KOPT-K1 (cell line): ENCODE results near the gene CDKN2C.
"Not testable (repeated sequence)": the region's sequence is repeated elsewhere in the genome, so short reads cannot be mapped to it uniquely, and the experiment has no call there.

Experiments used
- H3K27ac ChIP-seq: fragments of 200-600 bp; sonication (generic); 2 replicates; pipeline ENCODE4 v1.5.1; 2016; ENCODE audit warnings: antibody characterized with exemption, mild to moderate bottlenecking, low read depth, low read length; ENCODE audit not compliant: poor library complexity, severe bottlenecking
- H3K36me3 ChIP-seq: fragments of 200-600 bp; sonication (generic); 2 replicates; pipeline ENCODE4 v1.5.1; 2017; ENCODE audit warnings: antibody characterized with exemption, mild to moderate bottlenecking, low read length, moderate library complexity; ENCODE audit not compliant: insufficient read depth
- H3K9me3 ChIP-seq: fragments of 200-600 bp; sonication (generic); 2 replicates; pipeline ENCODE4 v1.5.1; 2017; ENCODE audit warnings: antibody characterized with exemption, low read length, mild to moderate bottlenecking; ENCODE audit not compliant: insufficient read depth, poor library complexity, severe bottlenecking

Gene CDKN2C

DNA sequence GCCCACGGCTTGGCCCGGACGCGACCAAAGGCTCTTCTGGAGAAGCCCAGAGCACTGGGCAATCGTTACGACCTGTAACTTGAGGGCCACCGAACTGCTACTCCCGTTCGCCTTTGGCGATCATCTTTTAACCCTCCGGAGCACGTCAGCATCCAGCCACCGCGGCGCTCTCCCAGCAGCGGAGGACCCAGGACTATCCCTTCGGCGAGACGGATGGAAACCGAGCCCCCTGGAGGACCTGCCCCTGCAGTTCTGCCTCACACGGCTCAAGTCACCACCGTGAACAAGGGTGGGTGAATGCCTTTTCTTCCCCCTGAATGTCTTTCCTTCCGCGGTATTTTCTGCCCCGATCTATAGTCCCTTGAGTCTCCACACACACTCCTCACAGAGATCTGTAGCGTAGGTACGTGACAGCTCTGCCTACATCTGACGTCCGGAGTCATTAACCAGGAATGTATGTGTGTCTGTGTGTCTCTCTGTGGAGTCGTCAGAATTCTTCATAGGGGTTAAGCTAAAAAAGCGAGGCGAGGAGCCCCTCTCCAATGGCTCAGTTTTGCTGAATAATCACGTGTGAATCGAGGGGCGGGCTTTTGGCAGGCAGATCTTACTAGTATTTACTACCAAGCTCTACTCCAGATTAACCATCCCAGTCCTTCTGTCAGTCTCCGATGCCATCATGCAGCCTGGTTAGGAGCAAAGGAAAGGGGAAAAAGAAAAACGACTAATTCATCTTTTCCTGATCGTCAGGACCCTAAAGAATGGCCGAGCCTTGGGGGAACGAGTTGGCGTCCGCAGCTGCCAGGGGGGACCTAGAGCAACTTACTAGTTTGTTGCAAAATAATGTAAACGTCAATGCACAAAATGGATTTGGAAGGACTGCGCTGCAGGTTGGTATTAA is at the start of gene CDKN2C:
TSS of gene CDKN2C (plus strand) at position 635 of the 898 bp plus-strand sequence. CDS start at position 759, 124 bp downstream.
- peaks cover 27% of the 10 kb centered on the region for H3K36me3 ChIP-seq
- peak within 1 kb of the TSS; percentile 98 for H3K27ac ChIP-seq
- H3K9me3 ChIP-seq: no peaks in the 10 kb centered on the region

DNA sequence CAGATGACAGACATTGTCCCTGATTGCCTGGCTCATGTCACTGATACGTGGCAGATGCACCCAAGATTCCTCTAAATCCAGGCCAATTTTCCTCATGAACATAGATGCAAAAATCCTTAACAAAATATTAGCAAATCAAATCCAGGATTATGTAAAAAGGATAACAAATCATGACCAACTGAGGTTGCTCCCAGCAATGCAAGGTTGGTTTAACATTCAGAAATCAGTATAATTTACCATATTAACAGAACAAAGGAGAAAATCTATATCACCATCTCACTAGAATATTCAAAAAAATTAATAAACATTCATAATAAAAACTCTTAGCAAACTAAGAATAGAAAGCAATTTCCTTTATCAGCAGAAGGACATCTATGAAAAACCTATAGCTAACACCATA is 49.6 kb upstream of the CDKN2C start:
- Histone ChIP-seq H3K9me3 (peaks cover 56% of the 10 kb centered on the region), H3K36me3 (0 out of 2 replicates have a peak, but pooled peaks cover 4% of the 10 kb centered on the region), H3K27ac (no peak overlapping the region)

DNA sequence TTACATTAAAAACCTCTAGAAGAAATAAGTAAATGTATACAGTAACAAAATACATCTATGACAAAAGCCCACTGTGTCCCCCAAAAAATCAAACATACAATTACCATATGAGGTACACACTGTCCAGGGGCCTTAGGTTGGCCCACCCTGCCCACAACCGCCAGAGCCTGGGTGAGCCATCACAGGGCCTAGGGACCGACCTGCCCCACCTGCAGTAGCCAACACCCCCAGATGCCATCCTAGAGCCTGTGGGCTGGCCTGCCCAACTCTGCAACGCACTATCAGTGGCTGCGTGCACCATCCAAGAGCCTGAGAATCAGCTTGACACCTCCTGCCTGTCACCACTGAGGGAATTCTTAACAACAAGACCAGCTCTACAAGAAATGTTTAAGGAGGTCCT is 49.0 kb upstream of the CDKN2C start:
- Histone ChIP-seq H3K9me3 (peaks cover 56% of the 10 kb centered on the region), H3K27ac (no peak overlapping the region), H3K36me3 (peaks cover 4% of the 10 kb centered on the region; the same call in 1 of the 2 replicates)

DNA sequence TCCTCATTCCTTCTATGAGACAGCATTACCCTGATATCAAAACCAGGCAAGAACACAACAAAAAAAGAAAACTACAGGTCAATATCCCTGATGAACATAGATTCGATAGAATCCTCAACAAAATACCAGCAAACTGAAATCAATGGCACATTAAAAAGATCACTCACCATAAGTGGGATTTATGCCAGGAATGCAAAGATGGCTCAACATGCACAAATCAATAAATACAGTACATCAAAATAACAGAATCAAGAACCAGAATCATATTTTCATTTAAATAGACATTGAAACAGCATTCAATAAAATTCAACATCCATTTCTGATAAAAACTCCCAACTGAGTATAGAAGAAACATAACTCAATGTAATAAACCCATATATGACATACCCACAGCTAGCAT is 46.5 kb upstream of the CDKN2C start:
- Histone ChIP-seq H3K9me3 (peaks cover 56% of the 10 kb centered on the region), H3K36me3 (peaks cover 4% of the 10 kb centered on the region; the same call in 1 of the 2 replicates), H3K27ac (no peak overlapping the region)

DNA sequence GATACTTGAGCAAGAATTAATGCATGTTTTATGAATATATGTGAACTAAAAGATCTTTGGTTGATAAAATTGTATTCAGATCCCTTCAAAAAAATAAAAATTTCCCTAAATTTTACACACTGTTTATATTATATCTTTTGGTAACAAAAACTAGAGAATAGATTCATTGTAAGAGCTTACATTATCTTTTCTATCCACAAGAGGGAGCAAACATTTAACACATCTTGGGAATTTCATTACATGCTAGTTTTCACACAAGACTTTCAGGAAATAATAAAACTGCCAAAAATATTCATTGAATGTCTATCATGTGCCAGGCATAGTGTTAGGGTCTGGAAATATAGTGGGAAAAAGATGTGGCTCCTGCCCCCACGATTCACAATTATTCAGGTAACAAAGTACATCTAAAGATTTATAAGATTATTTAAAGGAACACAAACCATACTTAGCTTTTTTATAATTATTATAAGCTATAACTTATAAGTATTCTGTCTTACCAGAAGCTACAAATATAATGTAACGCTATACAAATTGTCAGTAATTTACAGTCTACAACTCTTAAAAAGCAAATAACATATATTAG is 40.6 kb upstream of the CDKN2C start:
- Histone ChIP-seq H3K36me3 (peaks cover 11% of the 10 kb centered on the region), H3K9me3 (peaks cover 8% of the 10 kb centered on the region), H3K27ac (no peak overlapping the region)

DNA sequence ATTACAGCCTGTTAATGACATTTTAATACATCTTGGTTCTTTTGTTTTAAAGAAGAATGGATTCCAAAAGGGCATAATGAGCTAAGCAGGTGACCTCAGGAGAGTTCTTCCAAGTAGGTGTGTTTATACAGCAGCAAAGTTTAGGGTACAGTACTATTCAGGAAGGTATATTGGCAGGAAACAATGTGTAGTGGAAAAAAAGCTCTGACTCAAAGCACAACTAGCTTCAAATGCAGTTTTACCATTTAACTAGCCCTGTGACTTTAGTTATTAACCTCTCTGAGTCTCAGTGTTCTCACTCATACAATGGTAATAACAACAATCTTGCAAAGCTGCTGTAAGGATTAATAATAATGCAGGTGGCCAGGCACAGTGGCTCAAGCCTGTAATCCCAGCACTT is 39.9 kb upstream of the CDKN2C start:
- Histone ChIP-seq H3K27ac (no peak overlapping the region), H3K9me3 (peaks cover under 1% of the 10 kb centered on the region)

DNA sequence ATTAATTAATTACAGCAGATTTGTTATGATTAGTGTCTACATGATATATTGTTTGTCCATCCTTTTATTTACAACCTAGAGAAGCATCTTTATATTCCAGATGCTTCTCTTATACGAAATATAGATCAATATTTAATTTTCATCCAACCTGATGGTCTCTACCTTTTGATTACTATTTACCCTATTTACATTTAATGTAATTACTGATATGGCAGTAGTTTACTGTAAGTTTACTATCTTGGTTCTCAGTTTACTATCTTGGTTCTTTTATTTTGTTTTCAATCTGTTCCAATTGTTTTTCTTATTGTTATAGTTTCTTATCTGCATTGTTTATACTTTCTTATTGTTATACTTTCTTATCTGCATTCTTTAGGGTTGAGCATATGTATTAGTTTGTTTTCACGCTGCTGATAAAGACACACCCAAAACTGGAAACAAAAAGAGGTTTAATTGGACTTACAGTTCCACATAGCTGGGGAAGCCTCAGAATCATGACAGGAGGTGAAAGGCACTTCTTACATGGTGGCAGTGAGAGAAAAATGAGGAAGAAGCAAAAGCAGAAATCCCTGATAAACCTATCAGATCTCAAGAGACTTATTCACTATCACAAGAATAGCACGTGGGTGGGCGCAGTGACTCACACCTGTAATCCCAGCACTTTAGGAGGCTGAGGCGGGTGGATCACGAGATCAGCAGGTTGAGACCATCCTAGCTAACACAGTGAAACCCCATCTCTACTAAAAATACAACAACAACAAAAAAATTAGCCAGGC is 38.9 kb upstream of the CDKN2C start:
- Histone ChIP-seq H3K36me3 (peaks cover 9% of the 10 kb centered on the region), H3K9me3 (no peaks in the 10 kb centered on the region), H3K27ac (no peak overlapping the region)

More for the DNA sequence above, 39.9 kb upstream of the CDKN2C start:
- peaks cover 9% of the 10 kb centered on the region for H3K36me3 ChIP-seq

DNA sequence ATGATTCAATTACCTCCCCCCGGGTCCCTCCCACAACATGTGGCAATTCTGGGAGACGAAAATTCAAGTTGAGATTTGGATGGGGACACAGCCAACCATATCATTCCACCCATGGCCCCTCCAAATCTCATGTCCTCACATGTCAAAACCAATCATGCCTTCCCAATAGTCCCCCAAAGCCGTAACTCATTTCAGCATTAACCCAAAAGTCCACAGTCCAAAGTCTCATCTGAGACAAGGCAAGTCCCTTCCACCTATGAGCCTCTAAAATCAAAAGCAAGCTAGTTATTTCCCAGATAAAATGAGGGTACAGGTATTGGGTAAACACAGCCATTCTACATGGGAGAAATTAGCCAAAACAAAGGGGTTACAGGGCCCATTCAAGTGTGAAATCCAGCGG is 38.0 kb upstream of the CDKN2C start:
- not testable (repeated sequence) for H3K9me3 ChIP-seq, H3K27ac ChIP-seq, H3K36me3 ChIP-seq

DNA sequence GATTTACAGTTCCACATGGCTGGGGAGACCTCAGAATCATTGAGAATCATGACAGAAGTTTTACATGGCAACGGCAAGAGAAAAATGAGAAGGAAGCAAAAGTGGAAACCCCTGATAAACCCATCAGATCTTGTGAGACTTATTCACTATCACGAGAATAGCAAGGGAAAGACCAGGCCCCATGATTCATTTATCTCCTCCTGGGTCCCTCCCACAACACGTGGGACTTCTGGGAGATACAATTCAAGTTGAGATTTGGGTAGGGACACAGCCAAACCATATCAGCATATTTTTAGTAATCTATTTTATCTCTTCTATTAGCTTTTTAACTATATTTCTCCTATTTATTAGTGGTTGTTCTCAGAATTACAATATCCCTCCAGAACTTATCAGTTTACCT is 36.3 kb upstream of the CDKN2C start:
- not testable (repeated sequence) for H3K36me3 ChIP-seq, H3K27ac ChIP-seq, H3K9me3 ChIP-seq

DNA sequence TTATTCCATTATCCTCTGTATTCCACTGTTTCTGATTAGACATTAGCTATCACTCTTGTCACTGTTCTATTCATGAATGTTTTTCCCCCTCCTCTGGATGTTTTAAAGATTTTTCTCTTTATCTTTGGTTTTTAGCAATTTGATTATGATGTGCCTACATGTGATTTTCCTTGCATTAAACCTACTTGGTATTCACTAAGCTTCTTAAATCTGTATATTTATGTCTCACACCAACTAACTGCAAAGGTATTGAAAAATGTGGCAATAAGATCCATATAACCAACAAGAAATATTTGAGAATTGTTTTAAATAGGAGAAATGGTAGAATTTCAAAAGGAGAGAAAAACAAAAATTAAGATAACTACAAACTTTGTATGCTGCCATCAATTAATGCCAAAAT is 35.2 kb upstream of the CDKN2C start:
- Histone ChIP-seq H3K27ac (no peak overlapping the region), H3K36me3 (peaks cover 9% of the 10 kb centered on the region; the same call in 1 of the 2 replicates), H3K9me3 (no peaks in the 10 kb centered on the region)

DNA sequence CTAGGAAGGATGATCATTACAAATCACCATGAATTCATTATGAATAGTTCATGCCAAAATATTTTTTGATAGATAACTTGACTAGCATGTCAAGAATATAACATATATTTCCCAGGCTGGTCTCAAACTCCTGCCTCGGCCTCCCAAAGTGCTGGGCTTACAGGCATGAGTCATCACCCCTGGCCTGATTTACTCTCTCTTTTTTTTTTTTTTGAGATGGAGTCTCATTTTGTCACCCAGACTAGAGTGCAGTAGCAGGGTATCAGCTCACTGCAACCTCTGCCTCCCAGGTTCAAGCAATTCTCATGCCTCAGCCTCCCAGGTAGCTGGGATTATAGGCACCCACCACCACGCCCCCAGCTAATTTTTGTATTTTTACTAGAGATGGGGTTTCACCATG is 34.8 kb upstream of the CDKN2C start:
- not testable (repeated sequence) for H3K27ac ChIP-seq, H3K36me3 ChIP-seq, H3K9me3 ChIP-seq

DNA sequence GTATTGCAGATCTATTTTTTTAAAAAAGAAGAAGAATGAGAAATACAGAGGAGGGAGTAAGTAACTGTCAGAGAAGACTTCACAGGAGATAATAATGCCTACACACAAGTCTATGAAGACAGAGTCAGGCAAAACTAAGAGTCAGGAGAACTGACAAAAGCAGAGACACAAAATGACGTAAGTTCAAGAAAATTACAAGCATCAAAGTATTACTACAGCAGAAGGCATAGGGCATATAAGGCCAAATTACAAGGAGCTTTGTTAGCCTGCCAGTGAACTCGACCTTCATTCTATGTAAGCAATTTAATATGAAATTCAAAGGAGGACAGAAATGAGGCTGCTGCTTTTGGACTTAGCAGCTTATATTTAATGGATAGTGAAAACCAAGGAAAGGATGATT is 33.7 kb upstream of the CDKN2C start:
- H3K27ac ChIP-seq: no peak overlapping the region
- peaks cover 9% of the 10 kb centered on the region; the same call in 1 of the 2 replicates for H3K36me3 ChIP-seq
- H3K9me3 ChIP-seq: no peaks in the 10 kb centered on the region

DNA sequence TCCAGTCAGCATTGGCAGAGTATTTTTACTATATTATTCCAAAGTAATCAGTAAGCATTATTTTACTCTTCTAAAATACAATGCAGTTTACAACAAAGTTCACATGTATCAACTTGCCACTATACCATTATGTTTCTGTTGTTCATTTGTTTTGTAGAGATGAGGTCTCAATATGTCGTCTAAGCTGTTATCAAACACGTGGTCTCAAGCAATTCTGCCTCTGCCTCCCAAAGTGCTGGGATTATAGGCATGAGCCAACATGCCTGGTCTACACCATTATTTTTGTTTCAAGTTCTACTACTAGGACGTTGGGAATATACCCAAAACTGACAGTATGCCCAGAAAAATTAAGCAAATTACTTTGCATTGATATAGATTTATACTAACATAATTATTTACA is 29.8 kb upstream of the CDKN2C start:
- Histone ChIP-seq H3K27ac (no peak overlapping the region), H3K9me3 (no peaks in the 10 kb centered on the region), H3K36me3 (peaks cover 10% of the 10 kb centered on the region; the same call in 1 of the 2 replicates)

DNA sequence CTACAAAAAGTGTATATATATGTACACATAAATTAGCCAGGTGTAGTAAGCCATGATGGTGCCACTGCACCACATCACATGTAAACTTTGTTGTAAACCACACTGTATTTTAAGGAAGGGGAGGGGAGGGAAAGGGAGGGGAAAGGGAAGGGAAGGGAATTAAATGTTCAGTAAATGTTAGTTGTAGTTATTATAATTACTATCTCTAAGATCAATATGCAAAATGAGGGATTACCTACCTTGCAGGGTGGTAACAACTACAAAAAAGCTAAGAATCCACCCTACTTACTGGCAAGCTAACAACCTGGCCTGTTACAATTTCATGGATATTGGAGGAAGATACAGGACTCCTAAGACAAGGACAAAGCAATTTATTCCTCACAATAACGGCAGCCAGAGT is 27.7 kb upstream of the CDKN2C start:
- no peaks in the 10 kb centered on the region for H3K9me3 ChIP-seq
- peaks cover 15% of the 10 kb centered on the region; the same call in 1 of the 2 replicates for H3K36me3 ChIP-seq
- no peak overlapping the region for H3K27ac ChIP-seq
